LHCN-M2 (cell line): ENCODE measurements around the gene FAM209B. TPM values are rescaled to one million over a fixed set of nuclear protein-coding genes. Genes with fewer than 3 reads are reported as not detected.

Experiments used
- total RNA-seq: library from RNA; depleted of rRNA; stranded (reverse); fragments of >200 nt; gene quantifications from 2 replicates; pipeline ENCODE4 v1.2.3, GENCODE V29; 2014; rRNA removed

FAM209B gene
- total RNA-seq, 1 experiment from 2014 or later, result not detected

Other genes with a start within 250 kb of the FAM209B start
- 31.6 and 42.4 TPM in 2 replicates for gene FAM210B, start 174.3 kb upstream of the FAM209B start, total RNA-seq
- gene AURKA, start 141.0 kb upstream of the FAM209B start, total RNA-seq, result 117 and 130 TPM in 2 replicates
- 46.5 and 54.4 TPM in 2 replicates for gene CSTF1, start 140.6 kb upstream of the FAM209B start, total RNA-seq
- 1.2 and 3.8 TPM in 2 replicates for gene CASS4, start 121.0 kb upstream of the FAM209B start, total RNA-seq
- 77.2 and 81.4 TPM in 2 replicates for gene RTF2, start 64.6 kb upstream of the FAM209B start, total RNA-seq
- gene FAM209A, start 8.5 kb upstream of the FAM209B start, total RNA-seq, result not detected in 2 replicates
- not detected in 2 replicates for gene TFAP2C, start 96.1 kb downstream of the FAM209B start, total RNA-seq